HFFc6 (cell line): Measurements from ENCODE around the gene EHBP1. TPM values are rescaled to one million over a fixed set of nuclear protein-coding genes. Genes with fewer than 3 reads are reported as not detected.

Experiments used
- DNase-seq: peaks from one replicate; pipeline ENCODE4 v3.0.0-alpha.2; 2018
- H3K27ac Mint-ChIP-seq: 2 replicates; pipeline ENCODE4 v1.8.0; 2020; ENCODE audit warnings: mild to moderate bottlenecking, mixed read lengths
- H3K27me3 Mint-ChIP-seq: 2 replicates; pipeline ENCODE4 v1.8.0; 2021; ENCODE audit warnings: mild to moderate bottlenecking, moderate library complexity, mixed read lengths; ENCODE audit not compliant: insufficient read depth
- H3K36me3 Mint-ChIP-seq: 2 replicates; pipeline ENCODE4 v1.8.0; 2021; ENCODE audit warnings: low read depth, mixed read lengths
- H3K4me1 Mint-ChIP-seq: 2 replicates; pipeline ENCODE4 v1.8.0; 2020; ENCODE audit warnings: low read depth, mixed read lengths
- H3K4me3 Mint-ChIP-seq: 2 replicates; pipeline ENCODE4 v1.8.0; 2020; ENCODE audit warnings: mild to moderate bottlenecking, moderate library complexity, mixed read lengths
- H3K9me3 Mint-ChIP-seq: 2 replicates; pipeline ENCODE4 v1.8.0; 2020; ENCODE audit warnings: mild to moderate bottlenecking, mixed read lengths
- total RNA-seq, 6 experiments: library from RNA; stranded (reverse); fragmentation: NEBNext Ultra II Directional; extraction: Animal tissue kit (Norgen Biotek cat#: 25700); gene quantifications; 2 replicates in 1 of 6; 3 replicates in 5 of 6; pipeline ENCODE4 v1.2.3, GENCODE V29; 2021
- TF ChIP-seq, protein P1 (sequence below): fragments of 200-600 bp; sonication (generic); IDR thresholded peaks from 2 replicates; pipeline ENCODE4 v1.5.0; 2021; ENCODE audit warnings: antibody characterized with exemption, mild to moderate bottlenecking

The EHBP1 gene
- total RNA-seq, 6 experiments from 2014 or later = 72.7 to 87.3 (median 80.6) TPM

- peak; percentile 7 for DNase-seq
- peaks cover 23% of the 10 kb centered on the region for H3K36me3 Mint-ChIP-seq
- H3K27me3 Mint-ChIP-seq = 0 out of 2 replicates have a peak, but pooled peaks cover 2% of the 10 kb centered on the region
- H3K4me3 Mint-ChIP-seq = no peak overlapping the region
- peaks cover 36% of the 10 kb centered on the region for H3K4me1 Mint-ChIP-seq
- peak overlapping the region; percentile 23; the same call in 1 of the 2 replicates for H3K27ac Mint-ChIP-seq
- TF ChIP-seq, protein P1, sequence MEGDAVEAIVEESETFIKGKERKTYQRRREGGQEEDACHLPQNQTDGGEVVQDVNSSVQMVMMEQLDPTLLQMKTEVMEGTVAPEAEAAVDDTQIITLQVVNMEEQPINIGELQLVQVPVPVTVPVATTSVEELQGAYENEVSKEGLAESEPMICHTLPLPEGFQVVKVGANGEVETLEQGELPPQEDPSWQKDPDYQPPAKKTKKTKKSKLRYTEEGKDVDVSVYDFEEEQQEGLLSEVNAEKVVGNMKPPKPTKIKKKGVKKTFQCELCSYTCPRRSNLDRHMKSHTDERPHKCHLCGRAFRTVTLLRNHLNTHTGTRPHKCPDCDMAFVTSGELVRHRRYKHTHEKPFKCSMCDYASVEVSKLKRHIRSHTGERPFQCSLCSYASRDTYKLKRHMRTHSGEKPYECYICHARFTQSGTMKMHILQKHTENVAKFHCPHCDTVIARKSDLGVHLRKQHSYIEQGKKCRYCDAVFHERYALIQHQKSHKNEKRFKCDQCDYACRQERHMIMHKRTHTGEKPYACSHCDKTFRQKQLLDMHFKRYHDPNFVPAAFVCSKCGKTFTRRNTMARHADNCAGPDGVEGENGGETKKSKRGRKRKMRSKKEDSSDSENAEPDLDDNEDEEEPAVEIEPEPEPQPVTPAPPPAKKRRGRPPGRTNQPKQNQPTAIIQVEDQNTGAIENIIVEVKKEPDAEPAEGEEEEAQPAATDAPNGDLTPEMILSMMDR = no peak
- no peaks in the 10 kb centered on the region for H3K9me3 Mint-ChIP-seq
Observed at GRCh38 chr2:62998949-62999348, 293.4 kb downstream of the EHBP1 start.

DNA sequence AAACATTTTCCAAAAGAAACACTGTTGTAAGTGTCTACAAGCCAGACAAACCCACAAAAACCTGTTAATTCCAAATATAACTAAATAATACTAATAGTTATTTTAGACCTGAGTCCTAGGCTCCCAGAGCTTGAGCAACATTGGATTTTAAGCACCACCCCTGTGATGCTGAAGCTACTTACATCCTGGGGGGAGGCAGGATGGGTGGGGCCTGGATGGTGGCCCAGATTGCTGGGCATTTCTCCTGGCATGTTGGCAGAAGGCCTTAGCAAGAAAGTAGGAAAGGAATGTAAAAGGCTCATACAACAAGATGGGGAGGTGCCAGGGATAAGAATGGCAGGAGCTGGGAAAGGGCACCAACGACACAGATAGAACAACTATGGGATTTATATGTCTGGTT, 294.4 kb downstream of the EHBP1 start:
- DNase-seq = peak; percentile 38
- no peak overlapping the region for H3K4me3 Mint-ChIP-seq
- H3K36me3 Mint-ChIP-seq = peaks cover 26% of the 10 kb centered on the region
- no peaks in the 10 kb centered on the region for H3K9me3 Mint-ChIP-seq
- TF ChIP-seq, protein P1 = no peak
- H3K4me1 Mint-ChIP-seq = peaks cover 36% of the 10 kb centered on the region
- H3K27me3 Mint-ChIP-seq = 0 out of 2 replicates have a peak, but pooled peaks cover 2% of the 10 kb centered on the region
- H3K27ac Mint-ChIP-seq = peak overlapping the region; percentile 23

- DNase-seq = peak; percentile 11
- 0 out of 2 replicates have a peak, but pooled peaks cover 2% of the 10 kb centered on the region for H3K27me3 Mint-ChIP-seq
- H3K4me3 Mint-ChIP-seq = no peak overlapping the region
- H3K36me3 Mint-ChIP-seq = peaks cover 26% of the 10 kb centered on the region
- 0 out of 2 replicates have a peak overlapping the region, but pooled peaks have one; percentile 6 for H3K27ac Mint-ChIP-seq
- H3K9me3 Mint-ChIP-seq = no peaks in the 10 kb centered on the region
- TF ChIP-seq, protein P1 = no peak
- peaks cover 36% of the 10 kb centered on the region for H3K4me1 Mint-ChIP-seq
Observed at GRCh38 chr2:63000801-63001200, 295.3 kb downstream of the EHBP1 start.

DNA sequence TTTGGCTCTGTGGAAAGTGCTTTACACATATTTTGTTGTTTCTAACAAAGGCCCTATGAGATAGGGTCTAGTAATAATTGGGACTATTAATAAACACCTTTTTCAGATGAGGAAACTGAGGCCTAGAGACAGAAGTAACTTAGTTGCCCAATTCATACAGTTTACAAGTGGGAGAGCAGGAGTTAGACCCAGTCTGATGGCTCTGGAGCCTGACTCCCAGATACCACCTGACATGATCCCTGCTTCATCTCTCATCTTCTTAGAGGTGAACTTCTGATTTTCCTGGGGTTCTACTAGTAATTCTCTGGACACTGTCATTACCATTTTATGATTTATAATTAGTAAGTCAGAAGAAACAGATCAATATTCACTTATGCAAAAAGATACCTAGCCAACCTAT, 296.1 kb downstream of the EHBP1 start:
- Mint-ChIP-seq H3K4me3 (no peak overlapping the region), H3K9me3 (no peaks in the 10 kb centered on the region), H3K4me1 (peaks cover 36% of the 10 kb centered on the region), H3K27me3 (0 out of 2 replicates have a peak, but pooled peaks cover 2% of the 10 kb centered on the region), H3K36me3 (peaks cover 26% of the 10 kb centered on the region), H3K27ac (no peak overlapping the region)
- TF ChIP-seq, protein P1 = no peak
- no peak for DNase-seq

DNA sequence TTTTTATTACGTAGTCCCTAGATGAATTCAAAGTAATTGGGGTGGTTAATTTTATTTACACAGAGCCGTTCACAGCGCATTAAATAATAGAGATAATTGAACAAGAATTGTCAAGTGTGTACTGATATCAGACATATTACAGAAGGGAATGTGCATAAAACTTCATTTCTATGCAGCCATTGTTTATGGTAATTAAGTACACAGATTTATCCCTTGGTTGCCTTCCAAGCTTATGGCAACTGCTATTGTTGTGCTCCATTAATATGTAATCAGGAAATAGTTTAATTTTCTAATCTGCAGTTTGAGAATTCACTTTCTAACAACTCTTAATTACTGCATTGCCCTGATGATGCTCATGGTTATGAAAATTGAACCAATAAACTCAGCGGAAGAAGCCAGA, 297.8 kb downstream of the EHBP1 start:
- TF ChIP-seq, protein P1 = no peak
- H3K36me3 Mint-ChIP-seq = peaks cover 19% of the 10 kb centered on the region
- no peak overlapping the region for H3K4me3 Mint-ChIP-seq
- H3K9me3 Mint-ChIP-seq = no peaks in the 10 kb centered on the region
- H3K27me3 Mint-ChIP-seq = 0 out of 2 replicates have a peak, but pooled peaks cover 2% of the 10 kb centered on the region
- no peak overlapping the region for H3K27ac Mint-ChIP-seq
- H3K4me1 Mint-ChIP-seq = peaks cover 34% of the 10 kb centered on the region
- DNase-seq = no peak
